GM21737 (cell line): ENCODE measurements around the gene SERTAD4.
"Not testable (repeated sequence)": the region's sequence is repeated elsewhere in the genome, so short reads cannot be mapped to it uniquely, and the experiment has no call there.

Experiments used
- ATAC-seq: cut with Tn5 transposase; IDR thresholded peaks from one replicate; pipeline ENCODE4 v1.9.1; 2021; ENCODE audit warnings: mild to moderate bottlenecking, moderate library complexity; ENCODE audit not compliant: unreplicated experiment

The SERTAD4 gene

DNA sequence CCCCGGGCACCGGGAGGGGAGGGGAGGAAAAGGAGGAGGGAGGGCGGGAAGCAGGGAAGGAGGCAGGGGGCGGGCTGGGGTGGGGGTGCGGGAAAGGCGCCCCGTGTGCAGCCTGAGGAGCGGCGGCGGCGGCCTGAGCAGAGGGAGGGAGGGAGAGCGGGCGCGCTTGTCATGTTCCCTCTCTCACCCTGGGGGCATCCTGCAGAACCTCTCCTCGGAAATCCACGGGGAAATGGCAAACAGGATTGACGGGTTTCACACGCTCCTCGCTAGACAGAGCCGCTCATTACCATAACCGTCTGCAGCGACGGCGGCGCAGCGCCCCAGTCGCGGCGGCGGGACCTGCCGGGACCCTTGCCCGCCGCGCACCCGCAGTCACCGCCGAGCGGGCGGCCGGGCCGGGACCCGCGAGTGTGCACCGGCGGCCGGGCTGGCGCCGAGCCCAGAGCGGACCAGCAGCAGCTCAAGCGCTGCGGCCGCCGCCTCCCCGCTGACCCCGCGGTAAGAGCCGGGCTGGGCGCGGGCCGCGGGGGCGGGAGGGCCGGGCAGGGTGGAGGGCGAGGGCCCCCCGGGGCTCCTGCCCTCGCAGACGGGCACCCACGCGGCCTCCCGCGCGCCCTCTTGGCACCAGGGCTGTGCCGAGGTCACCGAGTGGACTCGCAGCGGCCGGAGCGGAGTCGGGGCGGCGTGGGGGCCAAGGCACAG is at the start of gene SERTAD4:
Gene SERTAD4 (plus strand): TSS at position 286 of the 705 bp plus-strand sequence. CDS start 5,165 bp downstream, outside the sequence.
- ATAC-seq, result no peak

DNA sequence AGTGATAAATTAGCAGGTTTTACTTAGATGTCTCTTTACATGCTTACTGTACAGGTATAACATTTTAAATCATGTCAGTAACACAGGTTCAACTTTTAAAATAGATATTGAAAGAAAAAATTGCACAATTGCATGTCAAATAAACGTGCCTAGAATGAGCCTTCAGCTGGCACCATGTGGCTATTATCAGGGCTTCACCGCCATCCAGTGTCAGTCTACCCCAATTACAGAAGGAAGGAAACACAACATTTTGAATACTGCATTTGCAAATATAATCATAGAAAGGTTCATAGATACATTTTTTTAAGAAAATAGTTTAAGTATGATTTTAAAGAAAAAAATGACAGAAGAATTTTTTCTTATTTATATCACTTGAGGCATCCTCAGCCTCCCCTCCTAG is 47.5 kb upstream of the SERTAD4 start:
- no peak for ATAC-seq

DNA sequence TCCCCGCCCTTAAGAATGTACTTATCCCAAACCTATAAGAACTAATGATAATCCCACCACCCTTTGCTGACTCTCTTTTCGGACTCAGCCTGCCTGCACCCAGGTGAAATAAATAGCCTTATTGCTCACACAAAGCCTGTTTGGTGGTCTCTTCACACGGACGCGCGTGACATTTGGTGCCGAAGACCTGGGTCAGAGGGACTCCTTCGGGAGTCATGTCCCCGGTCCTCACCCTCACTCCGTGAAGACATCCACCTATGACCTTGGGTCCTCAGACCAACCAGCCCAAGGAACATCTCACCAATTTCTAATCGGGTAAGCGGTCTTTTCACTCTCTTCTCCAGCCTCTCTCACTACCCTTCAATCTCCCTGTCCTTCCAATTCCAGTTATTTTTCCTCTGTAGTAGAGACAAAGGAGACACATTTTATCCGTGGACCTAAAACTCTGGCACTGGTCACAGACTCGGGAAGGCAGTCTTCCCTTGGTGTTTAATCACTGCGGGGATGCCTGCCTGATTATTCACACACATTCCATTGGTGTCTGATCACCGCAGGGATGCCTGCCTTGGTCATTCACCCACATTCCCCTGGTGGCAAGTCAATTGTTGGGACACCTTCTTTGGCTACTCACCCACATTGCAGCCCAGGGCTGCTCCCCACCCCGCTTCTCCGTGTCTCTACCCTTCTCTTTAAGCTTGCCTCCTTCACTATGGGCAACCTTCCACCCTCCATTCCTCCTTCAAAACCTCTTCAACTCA is 44.6 kb upstream of the SERTAD4 start:
- not testable (repeated sequence) for ATAC-seq

DNA sequence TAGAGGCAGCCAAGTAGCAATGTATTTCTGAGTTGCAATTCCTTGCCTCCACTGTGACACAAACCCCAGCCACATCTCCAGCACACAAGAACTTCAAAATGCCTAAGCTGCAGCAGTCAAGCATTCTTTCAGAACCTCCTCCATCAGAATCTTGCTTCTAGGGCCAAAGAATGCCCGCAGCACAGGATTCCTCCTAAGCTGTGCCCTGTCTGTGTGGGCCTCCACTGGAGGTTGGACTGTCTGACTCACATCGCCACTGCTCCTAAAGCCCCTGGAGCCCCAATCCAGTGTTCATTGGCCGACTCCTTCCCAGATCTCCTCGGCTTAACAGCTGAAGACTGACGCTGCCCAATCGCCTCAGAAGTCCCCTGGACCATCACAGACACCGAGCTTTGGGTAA is 43.2 kb upstream of the SERTAD4 start:
- no peak for ATAC-seq

DNA sequence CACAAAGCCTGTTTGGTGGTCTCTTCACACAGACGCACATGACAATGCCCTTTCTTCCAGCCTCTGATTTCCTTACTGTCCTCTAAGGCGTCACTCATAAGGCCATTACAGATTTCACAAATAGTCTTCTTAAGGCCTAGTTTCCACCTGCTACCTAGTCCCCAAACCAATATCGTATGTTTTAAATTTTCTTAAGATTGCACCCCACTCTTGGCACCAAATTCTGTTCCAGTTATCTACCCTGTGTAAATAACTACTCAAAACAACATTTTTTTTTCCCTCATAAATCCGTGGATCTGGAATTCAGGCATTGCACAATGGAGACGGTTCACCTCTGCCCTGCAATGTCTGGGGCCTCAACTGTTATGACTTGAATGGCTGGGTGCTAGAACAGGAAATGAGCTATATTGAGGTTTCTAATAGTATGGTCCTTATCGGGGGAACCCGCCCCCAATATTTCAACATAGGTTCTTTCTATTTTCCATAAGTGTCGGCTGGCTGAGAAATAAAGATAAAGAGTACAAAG is 36.9 kb upstream of the SERTAD4 start:
- no peak for ATAC-seq

DNA sequence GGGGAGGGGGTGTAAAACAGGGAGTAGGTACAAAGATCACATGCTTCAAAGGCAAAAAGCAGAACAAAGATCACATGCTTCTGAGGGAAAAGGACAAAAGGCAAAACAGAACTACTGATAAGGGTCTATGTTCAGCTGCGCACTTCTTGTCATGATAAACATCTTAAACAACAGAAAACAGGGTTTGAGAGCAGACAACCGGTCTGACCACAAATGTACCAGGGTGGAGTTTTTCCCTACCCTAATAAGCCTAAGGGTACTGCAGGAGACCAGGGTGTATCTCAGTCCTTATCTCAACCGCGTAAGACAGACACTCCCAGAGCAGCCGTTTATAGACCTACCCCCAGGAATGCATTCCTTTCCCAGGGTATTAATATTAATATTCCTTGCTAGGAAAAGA is 36.3 kb upstream of the SERTAD4 start:
- ATAC-seq, result not testable (repeated sequence)

DNA sequence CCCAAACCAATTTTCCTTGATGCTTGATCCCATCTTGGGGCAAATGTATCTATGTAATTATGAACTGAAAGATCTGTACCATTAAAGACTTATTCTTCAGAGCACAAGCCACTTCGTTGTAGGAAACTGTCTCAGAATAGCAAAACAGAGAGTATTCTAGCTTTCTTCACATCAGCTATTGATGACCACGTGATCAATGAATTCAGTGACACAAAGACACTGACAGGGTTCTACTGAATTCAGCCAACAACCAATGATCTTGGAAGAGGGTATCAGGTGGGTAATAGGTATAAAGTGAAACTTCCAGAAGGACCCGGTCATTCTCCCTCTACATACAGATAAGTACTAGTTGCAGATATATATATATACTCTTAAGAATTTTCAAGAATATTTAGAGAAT is 33.8 kb upstream of the SERTAD4 start:
- no peak for ATAC-seq

DNA sequence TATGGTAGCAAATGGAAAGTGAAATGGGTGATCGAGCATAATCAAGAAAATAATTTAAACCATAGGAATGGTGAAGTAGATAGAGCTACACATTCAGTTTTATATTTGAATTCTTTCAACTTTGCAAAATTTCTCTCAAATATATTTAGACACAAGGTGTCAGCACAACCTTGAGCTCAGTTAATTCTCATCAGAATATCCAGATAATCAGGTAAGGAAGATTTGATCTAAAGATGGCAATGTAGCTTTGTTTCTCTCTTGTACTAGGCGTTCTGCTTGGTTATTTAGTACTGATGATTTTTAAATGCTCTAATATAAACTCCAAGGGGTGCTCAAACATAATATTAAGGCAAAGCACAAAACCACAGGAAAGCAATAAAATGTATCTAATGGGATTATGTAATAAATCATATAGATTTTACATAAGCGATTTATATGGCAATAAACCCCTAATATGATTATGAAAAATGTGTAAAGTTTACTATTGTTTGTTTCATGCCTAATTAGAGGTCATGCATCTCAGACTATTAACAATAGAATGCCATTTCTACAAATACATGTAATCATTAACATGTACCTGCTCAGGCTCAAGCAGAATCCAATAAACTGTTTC is 32.4 kb upstream of the SERTAD4 start:
- no peak for ATAC-seq

DNA sequence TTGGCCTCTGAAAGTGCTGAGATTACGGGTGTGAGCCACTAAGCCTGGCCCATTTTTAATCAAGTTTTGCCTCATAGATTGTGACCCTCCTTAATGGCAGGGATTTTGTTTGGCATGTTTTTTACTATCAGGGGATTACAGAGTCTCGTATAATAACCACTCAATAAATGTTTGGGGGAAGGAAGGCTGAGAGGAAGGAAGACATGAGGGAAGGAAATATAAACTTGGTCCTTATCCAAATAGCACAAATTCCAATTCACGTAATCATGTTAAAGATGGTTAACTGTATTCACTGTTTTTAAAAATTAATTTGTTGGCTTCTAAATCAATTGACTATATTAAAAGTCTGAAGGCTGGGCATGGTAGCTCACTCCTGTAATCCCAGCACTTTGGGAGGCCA is 30.9 kb upstream of the SERTAD4 start:
- ATAC-seq, result no peak

DNA sequence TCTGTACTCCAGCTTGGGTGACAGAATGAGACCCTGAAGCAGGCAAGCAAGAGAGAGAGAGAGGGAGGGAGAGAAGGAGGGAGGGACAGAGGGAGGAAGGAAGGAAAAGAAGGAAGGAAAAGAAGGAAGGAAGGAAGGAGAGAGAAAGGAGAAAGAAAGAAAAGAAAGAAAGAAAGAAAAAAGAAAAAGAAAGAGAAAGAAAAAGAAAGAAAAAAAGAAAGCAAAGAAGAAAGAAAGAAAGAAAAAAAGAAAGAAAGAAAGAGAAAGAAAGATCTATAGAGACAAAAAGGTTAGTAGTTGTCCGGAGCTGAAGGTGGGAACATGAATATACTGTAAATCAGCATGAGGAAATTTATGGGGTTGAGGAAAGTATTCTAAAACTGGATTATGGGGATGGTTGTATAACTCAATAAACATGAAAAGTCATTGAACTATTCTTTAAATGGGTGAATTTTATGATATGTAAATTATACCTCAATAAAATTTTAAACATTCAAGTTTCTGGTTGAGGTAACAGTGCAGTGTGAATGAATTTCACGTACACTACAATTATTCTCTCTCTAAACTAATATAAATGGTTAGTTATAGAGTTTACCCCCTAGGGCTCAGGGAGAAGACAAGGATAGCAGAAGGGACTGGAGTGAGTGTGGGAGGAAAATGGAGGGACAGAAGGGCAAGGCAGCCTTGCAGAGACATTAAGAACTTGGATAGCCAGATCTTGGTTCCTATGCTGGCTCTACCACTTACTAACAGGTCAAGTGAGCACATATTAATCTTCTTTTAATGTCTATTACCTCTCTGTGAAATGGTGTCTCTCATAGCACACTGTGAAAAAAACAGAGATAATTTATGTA is 24.8 kb upstream of the SERTAD4 start:
- ATAC-seq, result no peak

DNA sequence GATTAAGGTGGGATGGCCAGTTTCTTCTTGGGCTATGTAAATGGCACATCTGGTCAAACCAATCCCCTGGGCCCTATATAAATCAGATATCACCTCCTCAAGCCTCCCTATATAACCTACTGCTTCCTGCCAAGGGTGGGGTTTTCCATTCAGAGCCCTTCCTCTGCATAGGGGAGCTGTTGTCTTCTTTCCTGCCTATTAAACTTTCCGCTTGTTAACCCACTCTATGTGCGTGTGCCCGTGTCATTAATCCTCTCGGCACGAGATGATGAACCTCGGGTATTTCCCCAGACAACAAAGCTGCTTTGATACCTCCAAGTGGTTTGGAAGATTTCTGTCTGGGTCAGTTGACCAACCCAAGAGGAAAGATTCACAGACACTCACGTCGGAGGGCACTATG is 19.3 kb upstream of the SERTAD4 start:
- ATAC-seq, result no peak

DNA sequence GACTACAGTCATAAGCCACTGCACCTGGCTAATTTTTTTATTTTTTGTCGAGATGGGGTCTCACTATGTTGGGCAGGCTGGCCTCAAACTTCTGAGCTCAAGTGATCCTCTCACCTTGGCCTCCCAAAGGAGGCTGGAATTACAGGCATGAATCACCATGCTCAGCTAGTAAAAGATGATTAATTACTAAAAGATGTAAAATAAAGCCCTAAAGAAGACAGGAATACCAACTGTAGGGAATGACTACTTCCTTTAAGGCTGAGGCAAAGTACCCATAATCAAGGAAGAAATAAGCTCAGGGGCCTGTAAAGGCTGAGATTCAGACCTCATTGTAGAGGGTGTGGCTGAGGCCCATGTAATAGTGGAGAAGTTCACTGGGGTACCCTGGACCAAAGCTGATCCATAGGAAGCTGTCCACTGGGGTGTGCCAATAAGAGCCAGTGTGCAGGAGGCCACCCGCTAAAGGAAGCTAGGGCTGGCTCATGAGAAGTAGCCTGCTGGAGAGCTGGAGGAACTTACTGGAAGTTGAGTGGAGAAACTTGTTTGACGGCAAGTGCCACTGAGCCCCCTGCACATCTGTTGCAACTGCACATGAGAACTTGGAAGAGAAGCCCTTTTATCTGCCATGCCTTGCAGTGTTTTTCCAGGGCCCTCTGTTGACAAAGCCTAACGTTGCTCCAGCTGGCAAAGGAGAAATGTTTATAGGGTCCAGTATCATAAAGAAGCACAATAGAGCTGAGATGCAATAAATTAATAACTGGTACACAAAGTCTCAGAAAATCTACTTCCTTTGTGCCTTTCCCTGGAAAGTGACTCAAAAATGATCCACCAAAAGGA is 17.8 kb upstream of the SERTAD4 start:
- ATAC-seq, result no peak

DNA sequence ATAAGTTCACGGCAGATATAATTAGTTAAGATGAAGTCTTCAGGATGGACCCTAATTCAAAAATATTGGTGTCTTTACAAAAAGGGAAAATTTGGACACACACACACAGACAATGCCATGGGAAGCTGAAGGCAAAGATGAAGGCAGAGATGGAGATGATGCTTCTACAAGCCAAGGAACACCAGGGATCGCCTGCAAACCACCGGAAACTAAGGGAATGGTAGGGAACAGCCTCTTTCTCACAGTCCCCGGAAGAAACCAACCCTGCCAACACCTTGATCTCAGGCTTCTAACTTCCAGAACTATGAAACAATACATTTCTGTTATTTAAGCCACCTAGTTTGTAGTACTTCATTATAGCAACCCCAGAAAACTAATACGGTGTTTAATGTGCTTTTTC is 15.1 kb upstream of the SERTAD4 start:
- ATAC-seq, result no peak

DNA sequence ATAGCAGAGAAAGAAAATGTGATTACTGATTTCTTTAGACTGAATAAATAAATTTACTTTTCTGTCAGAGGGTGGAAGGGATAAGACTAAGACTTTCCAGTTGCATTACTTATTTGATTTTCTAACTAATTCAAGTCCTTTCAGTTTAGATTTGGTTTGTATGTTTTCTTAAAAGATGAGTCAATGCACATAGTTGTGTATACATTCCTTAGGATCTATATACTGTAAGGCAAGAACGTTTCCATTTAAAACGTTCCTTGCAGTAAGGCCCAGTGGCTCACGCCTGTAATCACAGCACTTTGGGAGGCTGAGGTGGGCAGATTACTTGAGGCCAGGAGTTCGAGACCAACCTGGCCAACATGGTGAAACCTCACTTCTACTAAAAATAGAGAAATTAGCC is 14.5 kb upstream of the SERTAD4 start:
- no peak for ATAC-seq

DNA sequence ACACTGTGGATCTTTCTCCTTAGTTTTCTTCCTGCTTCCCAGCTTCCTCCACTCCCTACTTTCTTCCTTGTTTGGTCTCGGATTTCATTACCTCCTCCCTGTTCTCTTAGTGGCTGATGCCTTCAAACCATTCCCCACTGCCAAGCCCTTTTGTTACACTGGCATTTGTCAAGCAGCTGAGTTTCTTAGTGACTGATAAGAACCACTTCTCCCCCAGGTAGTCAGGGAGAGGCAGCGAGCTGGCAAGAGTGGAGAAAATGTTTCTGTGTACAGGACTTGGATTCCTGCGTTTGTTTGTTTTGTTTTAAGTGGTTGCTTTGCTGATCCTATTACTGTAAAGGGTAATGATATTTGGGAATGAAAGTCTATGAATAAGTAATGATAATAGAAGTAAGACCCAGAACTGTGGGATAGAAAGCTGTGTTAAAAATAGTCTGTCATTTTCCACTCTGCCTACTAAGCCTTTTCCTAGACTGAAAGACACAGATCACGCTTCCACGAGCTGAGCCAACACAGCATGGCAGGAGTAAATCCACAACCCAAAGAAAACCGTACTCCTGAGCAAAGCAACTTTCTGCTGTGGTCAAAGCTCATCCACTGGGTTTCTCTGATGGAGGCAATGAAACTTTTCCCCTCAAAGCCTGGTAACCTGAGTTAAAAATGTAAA is 10.1 kb upstream of the SERTAD4 start:
- ATAC-seq, result no peak

DNA sequence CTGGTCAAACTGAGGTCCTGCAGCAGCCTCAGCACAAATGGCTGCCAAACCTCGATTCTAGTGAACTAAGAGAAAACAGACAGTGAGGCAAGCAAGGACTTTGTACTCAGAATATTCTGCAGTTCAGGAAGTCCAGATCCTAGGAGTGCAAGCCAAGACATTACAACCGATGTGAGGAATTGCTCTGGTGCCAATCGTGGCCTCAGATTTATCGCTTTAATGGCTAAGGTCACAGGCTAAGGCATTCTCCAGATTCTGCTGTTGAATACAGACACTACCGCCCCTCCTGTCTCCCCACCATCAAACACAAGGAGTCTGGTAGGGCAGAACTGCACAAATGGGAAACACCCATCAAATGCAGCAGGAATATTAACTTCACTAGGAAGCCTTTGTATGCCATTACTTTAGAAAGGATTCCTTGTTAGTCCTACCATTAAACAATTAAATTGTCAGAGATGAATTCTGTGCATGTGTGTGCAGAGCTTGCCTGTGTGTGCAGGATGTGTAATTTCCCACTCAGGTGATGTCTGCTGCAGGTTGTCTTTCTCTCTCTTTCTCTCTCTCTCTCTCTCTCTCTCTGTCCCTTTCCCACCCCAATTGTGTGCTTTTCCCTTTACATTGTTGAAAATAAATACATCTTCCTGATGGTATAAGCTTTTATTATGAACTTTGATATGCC is 9.2 kb upstream of the SERTAD4 start:
- no peak for ATAC-seq

DNA sequence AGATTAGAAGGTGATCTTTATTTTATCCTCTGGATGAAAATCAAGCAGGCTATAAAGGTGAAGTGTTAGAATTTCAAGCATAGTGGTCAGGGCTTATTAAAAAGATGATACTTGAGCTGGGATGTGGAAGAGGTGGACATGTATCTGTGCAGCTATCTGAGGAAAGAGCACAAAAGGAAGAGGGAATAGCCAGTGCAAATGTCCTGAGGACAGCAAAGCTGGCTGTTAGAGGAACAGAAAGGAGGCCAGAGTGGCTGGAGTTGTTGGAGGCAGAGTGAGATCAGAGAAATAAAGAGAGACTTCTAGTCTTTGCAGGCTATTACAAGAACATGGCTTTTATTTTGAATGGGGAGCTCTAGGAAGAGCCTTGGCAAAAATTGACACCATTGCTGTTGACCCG is 4.4 kb upstream of the SERTAD4 start:
- no peak for ATAC-seq

DNA sequence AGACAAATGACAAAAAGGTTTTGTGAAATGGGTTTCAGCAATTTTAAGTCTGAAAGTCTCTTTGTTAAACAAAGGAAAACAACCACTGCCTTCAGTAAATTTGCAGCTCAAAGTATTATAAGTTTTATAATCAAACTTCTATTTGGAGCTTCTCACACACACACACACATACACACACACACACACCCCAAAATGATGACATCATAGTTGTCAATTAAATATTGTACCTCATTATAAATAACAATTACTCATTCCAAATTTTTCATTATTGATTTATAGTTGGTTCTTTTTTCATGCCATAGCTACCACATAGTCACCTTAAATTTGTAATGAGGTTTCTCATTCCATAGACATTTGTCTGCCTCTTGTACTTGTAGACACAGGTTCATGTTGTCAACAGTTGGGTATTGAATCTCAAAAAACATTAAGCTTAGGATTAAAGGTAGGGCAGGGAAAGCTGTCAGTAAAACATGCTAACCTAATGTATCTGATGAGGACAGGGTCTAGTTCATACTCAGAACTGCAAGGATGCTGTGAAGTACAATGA is 2.4 kb upstream of the SERTAD4 start:
- no peak for ATAC-seq
